Gastroesophageal sphincter (tissue), 4 donors: ENCODE measurements around the gene OCSTAMP. TPM values are rescaled to one million over a fixed set of nuclear protein-coding genes. Genes with fewer than 3 reads are reported as not detected.

Experiments used
- ATAC-seq: fragments of 150-250 bp; one replicate; pipeline ENCODE4 v1.9.1; 2016; ENCODE audit warnings: mild to moderate bottlenecking, moderate library complexity
- H3K27ac ChIP-seq, 4 donors: fragments of 200-600 bp; sonication (generic) in 3 of 4; 1 replicate in 3 of 4; 2 replicates in 1 of 4; pipeline ENCODE4 v1.5.1; 2016 to 2019
- H3K27me3 ChIP-seq: fragments of 200-600 bp; sonication (generic); one replicate; pipeline ENCODE4 v1.5.1; 2019
- H3K36me3 ChIP-seq, 2 donors: fragments of 200-600 bp; sonication (generic); one replicate each; pipeline ENCODE4 v1.5.1; 2019; ENCODE audit warnings: control low read depth in 1 of 2
- H3K4me1 ChIP-seq, 3 donors: fragments of 200-600 bp; sonication (generic); 1 replicate in 2 of 3; 2 replicates in 1 of 3; pipeline ENCODE4 v1.5.1; 2016 to 2019; ENCODE audit warnings: control low read depth in 2 of 3
- H3K4me3 ChIP-seq, 2 donors: fragments of 200-600 bp; sonication (generic); one replicate each; pipeline ENCODE4 v1.5.1; 2019; ENCODE audit warnings: mild to moderate bottlenecking in 1 of 2, moderate library complexity in 1 of 2
- H3K9me3 ChIP-seq, 3 donors: fragments of 200-600 bp; sonication (generic); one replicate each; pipeline ENCODE4 v1.5.1; 2017 to 2019; ENCODE audit warnings: control low read depth in 2 of 3
- EP300 ChIP-seq: sonication (generic); formaldehyde crosslinking; IDR thresholded peaks from one replicate; pipeline ENCODE4 v1.6.1; 2017; ENCODE audit warnings: antibody characterized with exemption, mild to moderate bottlenecking
- POLR2A ChIP-seq, 2 donors: fragments of 450-650 bp; IDR thresholded peaks; one replicate each; pipeline ENCODE4 v1.6.1; 2017; ENCODE audit warnings: antibody characterized with exemption in 2 of 2, mild to moderate bottlenecking in 2 of 2, moderate library complexity in 1 of 2
- POLR2AphosphoS5 ChIP-seq: sonication (generic); formaldehyde crosslinking; IDR thresholded peaks from one replicate; pipeline ENCODE4 v1.6.1; 2017; ENCODE audit warnings: antibody characterized with exemption
- WGBS, 2 donors: methylation state at CpG; one replicate each; pipeline ENCODE4 v1.1.5; 2018; ENCODE audit warnings: low coverage in 1 of 2; 5-methylcytosine and 5-hydroxymethylcytosine counted together
- total RNA-seq, 4 donors: library from RNA; depleted of rRNA; stranded (reverse); fragments of >200 nt; gene quantifications; one replicate each; pipeline ENCODE4 v1.1.0, GENCODE V29; 2016
- TF ChIP-seq, protein P1 (sequence below), 4 experiments: fragments of 200-600 bp in 2 of 4; fragments of 450-650 bp in 2 of 4; sonication (generic) in 1 of 4; IDR thresholded peaks; one replicate each; pipeline ENCODE4 v1.5.1; 2017 to 2019; ENCODE audit warnings: antibody characterized with exemption in 4 of 4, mild to moderate bottlenecking in 2 of 4, moderate library complexity in 2 of 4

Gene OCSTAMP
- total RNA-seq, 4 donors from 2014 or later, result not detected

DNA sequence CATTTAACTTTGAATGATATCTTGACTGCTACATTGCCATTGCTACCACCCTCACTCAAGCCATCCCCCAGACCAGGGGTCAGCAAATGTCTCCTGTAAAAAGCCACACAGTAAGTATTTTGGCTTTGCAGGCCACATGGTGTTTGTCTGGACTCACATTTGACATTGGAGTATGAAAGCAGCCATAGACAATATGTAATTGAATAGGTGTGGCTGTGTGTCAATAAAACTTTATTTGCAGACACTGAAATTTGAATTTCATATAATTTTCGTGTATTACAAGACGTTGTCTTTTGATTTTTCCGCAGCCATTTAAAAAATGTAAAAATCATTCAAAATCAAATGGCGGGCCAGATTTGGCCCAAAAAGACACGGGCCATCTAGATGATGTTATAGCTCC is 36.3 kb upstream of the OCSTAMP start:
- Histone ChIP-seq H3K27ac (no peak overlapping the region), H3K4me3 (no peak overlapping the region), H3K4me1 (no peaks in the 10 kb centered on the region), H3K9me3 (no peaks in the 10 kb centered on the region), H3K27me3 (no peaks in the 10 kb centered on the region), H3K36me3 (no peaks in the 10 kb centered on the region)
- no peak for TF ChIP-seq POLR2A (IDR thresholded peaks at IDR 0.05)
- TF ChIP-seq EP300, result no peak
- no peak for TF ChIP-seq POLR2AphosphoS5
- TF ChIP-seq, protein P1, sequence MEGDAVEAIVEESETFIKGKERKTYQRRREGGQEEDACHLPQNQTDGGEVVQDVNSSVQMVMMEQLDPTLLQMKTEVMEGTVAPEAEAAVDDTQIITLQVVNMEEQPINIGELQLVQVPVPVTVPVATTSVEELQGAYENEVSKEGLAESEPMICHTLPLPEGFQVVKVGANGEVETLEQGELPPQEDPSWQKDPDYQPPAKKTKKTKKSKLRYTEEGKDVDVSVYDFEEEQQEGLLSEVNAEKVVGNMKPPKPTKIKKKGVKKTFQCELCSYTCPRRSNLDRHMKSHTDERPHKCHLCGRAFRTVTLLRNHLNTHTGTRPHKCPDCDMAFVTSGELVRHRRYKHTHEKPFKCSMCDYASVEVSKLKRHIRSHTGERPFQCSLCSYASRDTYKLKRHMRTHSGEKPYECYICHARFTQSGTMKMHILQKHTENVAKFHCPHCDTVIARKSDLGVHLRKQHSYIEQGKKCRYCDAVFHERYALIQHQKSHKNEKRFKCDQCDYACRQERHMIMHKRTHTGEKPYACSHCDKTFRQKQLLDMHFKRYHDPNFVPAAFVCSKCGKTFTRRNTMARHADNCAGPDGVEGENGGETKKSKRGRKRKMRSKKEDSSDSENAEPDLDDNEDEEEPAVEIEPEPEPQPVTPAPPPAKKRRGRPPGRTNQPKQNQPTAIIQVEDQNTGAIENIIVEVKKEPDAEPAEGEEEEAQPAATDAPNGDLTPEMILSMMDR (IDR thresholded peaks at IDR 0.05), result no peak
- 91 to 92% methylated on average over 5 of the region's 5 CpGs for WGBS, 2 donors
- no peak for ATAC-seq

DNA sequence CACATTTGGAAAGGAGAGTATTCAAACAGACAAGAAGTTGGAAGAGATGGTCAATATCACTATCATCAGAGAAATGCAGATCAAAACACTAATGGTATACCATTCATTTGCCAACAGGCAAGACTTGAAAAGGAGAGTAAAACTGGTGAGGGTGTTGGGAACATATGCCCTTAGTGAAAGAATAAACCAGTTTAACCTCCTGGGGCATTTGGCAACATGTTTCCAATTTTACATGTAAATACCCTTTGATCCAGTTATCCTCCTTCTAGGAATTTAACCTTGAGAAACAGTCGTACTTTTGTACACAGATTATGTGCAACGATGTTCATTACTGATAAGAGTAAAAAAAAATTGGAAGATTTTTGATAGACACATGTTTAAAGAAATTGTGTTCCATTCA is 34.1 kb upstream of the OCSTAMP start:
- H3K9me3 ChIP-seq, result no peaks in the 10 kb centered on the region
- no peaks in the 10 kb centered on the region for H3K36me3 ChIP-seq
- H3K27me3 ChIP-seq, result no peaks in the 10 kb centered on the region
- no peak overlapping the region for H3K4me3 ChIP-seq
- no peak for ATAC-seq
- TF ChIP-seq, protein P1 (IDR thresholded peaks at IDR 0.05), result no peak
- no peak overlapping the region for H3K27ac ChIP-seq
- WGBS, 2 donors, result 49 to 63% methylated on average over 2 of the region's 2 CpGs
- H3K4me1 ChIP-seq, result no peaks in the 10 kb centered on the region

DNA sequence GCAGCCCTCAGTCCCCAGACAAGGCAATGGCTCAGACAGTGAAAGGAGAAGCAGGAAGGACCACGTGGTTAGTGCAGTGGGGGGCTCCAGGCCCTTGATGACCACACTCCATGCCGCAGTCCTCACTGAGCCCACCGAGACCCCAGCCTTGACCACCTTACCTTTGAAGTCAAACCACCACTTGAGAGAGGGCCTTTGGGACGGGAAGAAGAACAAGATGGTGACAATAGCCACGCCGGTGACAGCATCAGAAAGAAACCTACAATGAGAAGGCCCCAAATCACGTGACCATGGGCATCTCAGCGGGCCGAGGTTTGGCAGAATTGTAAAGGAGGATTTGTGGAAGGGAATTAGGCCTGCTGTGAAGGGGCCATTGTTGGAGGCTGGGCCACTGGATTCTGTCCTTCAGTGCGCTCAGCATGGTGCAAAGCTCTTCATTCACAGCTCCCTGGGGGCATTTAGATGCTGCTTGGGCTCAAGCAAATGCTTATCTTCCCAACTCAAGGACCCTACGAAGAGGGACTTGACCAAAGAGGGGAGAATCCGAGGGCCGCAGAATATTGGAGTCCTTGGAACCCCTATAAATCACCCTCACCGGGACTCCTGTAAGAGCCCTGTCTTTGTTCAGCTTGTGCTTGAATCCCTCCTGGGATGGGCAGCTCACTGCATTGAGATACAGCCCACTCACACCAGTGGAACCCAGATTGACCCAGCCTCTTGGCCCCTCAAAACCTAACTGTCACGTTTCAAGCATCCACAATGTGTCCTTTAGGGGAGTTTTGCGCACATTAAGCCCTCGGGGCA is 33.2 kb upstream of the OCSTAMP start:
- TF ChIP-seq, protein P1 (IDR thresholded peaks at IDR 0.05), result no peak
- TF ChIP-seq EP300 (no peak), POLR2AphosphoS5 (no peak), POLR2A (IDR thresholded peaks at IDR 0.05) (no peak)
- Histone ChIP-seq H3K36me3 (no peaks in the 10 kb centered on the region), H3K4me3 (no peak overlapping the region), H3K4me1 (no peaks in the 10 kb centered on the region), H3K27me3 (no peaks in the 10 kb centered on the region), H3K27ac (no peak overlapping the region), H3K9me3 (no peaks in the 10 kb centered on the region)
- no peak for ATAC-seq
- 78 to 79% methylated on average over 7 to 13 of the region's 17 CpGs for WGBS, 2 donors

DNA sequence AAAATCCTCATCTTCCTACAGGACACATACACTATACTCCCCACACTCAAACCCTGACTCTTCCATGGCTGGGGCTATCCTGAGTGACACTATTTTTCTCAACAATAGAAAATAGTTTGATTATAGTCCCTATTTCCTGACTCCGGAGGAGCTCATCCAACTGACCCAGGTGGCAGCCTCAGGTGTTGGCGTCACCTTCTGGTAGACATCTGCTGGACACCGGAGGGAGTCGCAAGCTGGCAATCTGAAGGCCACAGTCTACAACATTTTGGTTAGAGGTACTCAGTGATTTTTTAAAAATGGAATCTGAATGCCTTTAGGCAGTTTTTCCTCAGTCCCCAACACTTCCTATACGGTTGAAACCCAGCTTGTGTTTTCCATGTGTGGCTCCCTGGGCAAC is 32.2 kb upstream of the OCSTAMP start:
- WGBS, 2 donors, result 81 to 92% methylated on average over 2 to 4 of the region's 5 CpGs
- Histone ChIP-seq H3K9me3 (no peaks in the 10 kb centered on the region), H3K27ac (no peak overlapping the region), H3K36me3 (no peaks in the 10 kb centered on the region), H3K27me3 (no peaks in the 10 kb centered on the region), H3K4me3 (no peak overlapping the region), H3K4me1 (no peaks in the 10 kb centered on the region)
- TF ChIP-seq, protein P1 (IDR thresholded peaks at IDR 0.05), result no peak
- no peak for TF ChIP-seq EP300
- TF ChIP-seq POLR2AphosphoS5, result no peak
- TF ChIP-seq POLR2A (IDR thresholded peaks at IDR 0.05), result no peak
- no peak for ATAC-seq

DNA sequence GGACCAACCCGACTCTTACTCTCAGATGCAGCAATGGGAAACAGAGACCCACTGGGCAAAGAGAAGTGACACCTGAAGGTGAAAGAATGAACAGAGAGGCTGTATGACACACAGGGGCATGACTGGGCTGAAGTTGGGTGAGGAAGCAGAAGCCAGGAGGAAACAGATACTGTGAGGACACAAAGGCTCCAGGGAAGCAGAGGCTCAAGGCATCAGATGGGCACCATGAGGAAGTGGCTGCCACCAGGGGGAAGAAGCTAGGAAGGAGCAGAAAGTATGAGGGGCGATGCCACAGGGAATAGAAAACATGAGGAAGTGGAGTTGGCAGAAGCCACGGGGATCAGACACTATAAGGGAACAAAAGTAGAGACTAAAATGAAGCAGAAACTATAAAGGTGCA is 30.9 kb upstream of the OCSTAMP start:
- no peaks in the 10 kb centered on the region for H3K36me3 ChIP-seq
- peaks cover 4% of the 10 kb centered on the region for H3K27me3 ChIP-seq
- no peak overlapping the region for H3K4me3 ChIP-seq
- WGBS, 2 donors, result 59 to 80% methylated on average over 2 to 3 of the region's 3 CpGs
- ATAC-seq, result no peak
- TF ChIP-seq POLR2A (IDR thresholded peaks at IDR 0.05) (no peak), POLR2AphosphoS5 (no peak), EP300 (no peak)
- TF ChIP-seq, protein P1 (IDR thresholded peaks at IDR 0.05), result no peak
- H3K9me3 ChIP-seq, result no peaks in the 10 kb centered on the region
- H3K4me1 ChIP-seq, result no peaks in the 10 kb centered on the region
- no peak overlapping the region for H3K27ac ChIP-seq
